Spleen (tissue), 11 donors: Measurements from ENCODE around the gene KCTD10. TPM values are rescaled to one million over a fixed set of nuclear protein-coding genes. Genes with fewer than 3 reads are reported as not detected.
A peak's percentile ranks its signal among the peaks of the same experiment; 100 is the strongest.

Experiments used
- DNase-seq: peaks from one replicate; pipeline ENCODE4 v3.0.0-alpha.2; 2020
- H3K27ac ChIP-seq, 8 donors: fragments of 200-600 bp; sonication (generic) in 7 of 8; 1 replicate in 4 of 8; 2 replicates in 4 of 8; pipeline versions ENCODE4 v1.5.0 to v1.8.0; 2016 to 2021; ENCODE audit warnings: inconsistent platforms in 4 of 8, mild to moderate bottlenecking in 4 of 8, moderate library complexity in 1 of 8
- H3K27me3 ChIP-seq, 7 donors: fragments of 200-600 bp; sonication (generic) in 6 of 7; replicated peaks in 1 of 7; 1 replicate in 4 of 7; 2 replicates in 3 of 7; pipeline versions ENCODE4 v1.5.0 to v1.8.0; 2016 to 2021; ENCODE audit warnings: inconsistent platforms in 3 of 7, mild to moderate bottlenecking in 1 of 7
- H3K36me3 ChIP-seq, 6 donors: fragments of 200-600 bp; sonication (generic) in 5 of 6; 1 replicate in 4 of 6; 2 replicates in 2 of 6; pipeline versions ENCODE4 v1.5.0 to v1.8.0; 2016 to 2021; ENCODE audit warnings: inconsistent platforms in 2 of 6
- H3K4me1 ChIP-seq, 6 donors: fragments of 200-600 bp; sonication (generic) in 5 of 6; 1 replicate in 3 of 6; 2 replicates in 3 of 6; pipeline versions ENCODE4 v1.5.0 to v1.8.0; 2016 to 2021; ENCODE audit warnings: inconsistent platforms in 3 of 6
- H3K4me3 ChIP-seq, 8 donors: fragments of 200-600 bp; sonication (generic) in 7 of 8; 1 replicate in 4 of 8; 2 replicates in 4 of 8; pipeline versions ENCODE4 v1.5.0 to v1.8.0; 2016 to 2021; ENCODE audit warnings: inconsistent platforms in 4 of 8, mild to moderate bottlenecking in 4 of 8, moderate library complexity in 2 of 8
- H3K9me3 ChIP-seq, 8 donors: fragments of 200-600 bp; sonication (generic) in 7 of 8; 1 replicate in 4 of 8; 2 replicates in 4 of 8; pipeline versions ENCODE4 v1.5.0 to v1.8.0; 2016 to 2021; ENCODE audit warnings: inconsistent platforms in 4 of 8
- CTCF ChIP-seq, 11 experiments: fragments of 200-600 bp in 7 of 11; fragments of 450-650 bp in 4 of 11; sonication (generic) in 4 of 11; IDR thresholded peaks in 8 of 11; conservative IDR thresholded peaks in 3 of 11; 1 replicate in 7 of 11; 2 replicates in 4 of 11; pipeline versions ENCODE4 v1.4.0 to v1.8.0; 2016 to 2021; ENCODE audit warnings: antibody characterized with exemption in 11 of 11, inconsistent platforms in 4 of 11, mild to moderate bottlenecking in 1 of 11
- POLR2A ChIP-seq, 3 donors: fragments of 450-650 bp; IDR thresholded peaks; one replicate each; pipeline ENCODE4 v1.5.1; 2017; ENCODE audit warnings: antibody characterized with exemption in 3 of 3, mild to moderate bottlenecking in 1 of 3
- POLR2AphosphoS5 ChIP-seq, 3 donors: sonication (generic); formaldehyde crosslinking; IDR thresholded peaks; one replicate each; pipeline ENCODE4 v1.5.1; 2017; ENCODE audit warnings: antibody characterized with exemption in 3 of 3
- WGBS, 5 donors: extraction: QIAGEN DNeasy Blood & Tissue Kit in 3 of 5; methylation state at CpG; one replicate each; pipeline versions ENCODE4 v1.1.5 to v1.1.7; 2013 to 2018; 5-methylcytosine and 5-hydroxymethylcytosine counted together
- intact Hi-C: fragments of 100-400 bp; cut with DNase I; formaldehyde crosslinking; loops from one replicate; pipeline ENCODE4 v1.15.0; 2023; ENCODE audit warnings: low total_unique reads
- polyA plus RNA-seq, 3 donors: library from polyadenylated mRNA; stranded (reverse); fragments of 200-250 nt; gene quantifications; one replicate each; pipeline ENCODE4 v1.2.1, GENCODE V29; 2013
- total RNA-seq, 7 donors: library from RNA; depleted of rRNA in 3 of 7; stranded (reverse); fragments of >200 nt in 3 of 7; fragmentation: NEBNext Ultra II Directional in 4 of 7; extraction: Animal tissue kit (Norgen Biotek cat#: 25700) in 4 of 7; gene quantifications; one replicate each; pipeline versions ENCODE4 v1.1.0 to v1.2.1, GENCODE V29; 2016 to 2021
- donor health status: healthy with polysubstance abuse.
- donor health status: DM: no; HTN: no; CAD: no; lungs with moderate emphysema.
- donor health status: DM: no; HTN: no; CAD: no.
- donor health status: Bipolar disorder and iron deficiency.
- donor health status: healthy.
- donor health status: DM: no; HTN: no; CAD: no.
- donor health status: DM: yes; HTN: yes; CAD: no.

KCTD10 gene
- total and polyA plus RNA-seq, 10 donors = 10.4 to 72.5 (median 48.1) TPM

- H3K27me3 ChIP-seq = no peaks in the 10 kb centered on the region
- no peak overlapping the region for H3K4me3 ChIP-seq
- no peaks in the 10 kb centered on the region for H3K4me1 ChIP-seq
- peaks cover 0 to 100% (median 91%) of the 10 kb centered on the region in 6 donors for H3K36me3 ChIP-seq
- TF ChIP-seq CTCF (IDR thresholded peaks at IDR 0.05 in 8 of 11, conservative IDR thresholded peaks at IDR 0.05 in 3 of 11) = no peak
- TF ChIP-seq POLR2AphosphoS5 (IDR thresholded peaks at IDR 0.05) = no peak
- no peak for TF ChIP-seq POLR2A (IDR thresholded peaks at IDR 0.05)
- intact Hi-C loops = no loop called here
- WGBS, 5 donors = 61 to 88% (median 75%) methylated on average over 1 of the region's 1 CpG
- no peak for DNase-seq
- H3K9me3 ChIP-seq = no peaks in the 10 kb centered on the region
- H3K27ac ChIP-seq = no peak overlapping the region
Observed at GRCh38 chr12:109512608-109513007, 35.5 kb upstream of the KCTD10 start.

DNA sequence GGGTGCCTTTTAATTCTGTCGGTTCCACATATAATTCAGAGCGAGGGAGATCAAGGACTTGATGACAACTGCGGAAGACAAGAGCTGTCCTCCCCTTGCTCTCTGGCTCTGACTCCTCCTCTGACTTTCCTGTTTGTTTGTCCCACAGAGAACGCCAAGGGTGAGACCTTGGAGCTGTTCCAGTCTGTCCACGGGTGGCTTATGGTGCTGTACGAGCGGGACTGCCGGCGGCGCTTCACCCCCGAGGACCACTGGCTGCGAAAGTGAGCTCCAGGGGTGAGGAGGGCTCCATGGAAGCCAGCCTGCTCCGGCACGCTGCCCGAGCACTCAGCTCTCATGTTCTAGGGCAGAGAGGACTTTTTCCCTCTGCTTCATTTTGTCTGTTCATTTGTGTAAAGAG, 33.1 kb upstream of the KCTD10 start:
- no peak overlapping the region for H3K4me3 ChIP-seq
- no peak for DNase-seq
- H3K27me3 ChIP-seq = no peaks in the 10 kb centered on the region
- peaks cover under 1 to 100% (median 91%) of the 10 kb centered on the region in 6 donors for H3K36me3 ChIP-seq
- H3K9me3 ChIP-seq = no peaks in the 10 kb centered on the region
- intact Hi-C loops = no loop called here
- peak overlapping the region in 5 of 8 donors; percentile 24 to 51 (median 47) for H3K27ac ChIP-seq
- peak; percentile 39 to 58 (median 51) for TF ChIP-seq POLR2AphosphoS5 (IDR thresholded peaks at IDR 0.05)
- no peak for TF ChIP-seq POLR2A (IDR thresholded peaks at IDR 0.05)
- TF ChIP-seq CTCF (IDR thresholded peaks at IDR 0.05 in 8 of 11, conservative IDR thresholded peaks at IDR 0.05 in 3 of 11) = no peak
- 63 to 95% (median 82%) methylated on average over 15 of the region's 15 CpGs for WGBS, 5 donors
- H3K4me1 ChIP-seq = no peaks in the 10 kb centered on the region

DNA sequence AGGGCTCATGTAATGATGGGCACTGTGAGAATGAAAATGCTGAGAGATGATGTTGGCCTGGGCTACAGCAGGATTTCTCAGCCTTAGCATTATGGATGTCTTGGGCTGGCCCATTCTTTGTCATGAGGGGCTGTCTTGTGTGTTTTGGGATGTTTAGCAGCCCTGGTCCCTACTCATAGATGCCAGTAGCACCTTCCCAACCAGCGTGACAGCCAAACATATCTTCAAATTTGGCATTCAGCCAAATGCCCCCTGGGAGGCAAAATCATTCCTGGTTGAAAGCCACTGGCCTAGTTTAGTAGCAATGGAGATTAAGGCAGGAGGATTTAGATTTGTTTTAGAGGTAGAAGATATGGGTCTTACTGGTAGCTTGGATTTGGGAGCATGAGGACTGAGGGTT, 27.0 kb upstream of the KCTD10 start:
- Histone ChIP-seq H3K27me3 (no peaks in the 10 kb centered on the region), H3K4me1 (no peaks in the 10 kb centered on the region), H3K36me3 (peaks cover 11 to 100% (median 97%) of the 10 kb centered on the region in 6 donors), H3K9me3 (no peaks in the 10 kb centered on the region), H3K27ac (no peak overlapping the region), H3K4me3 (no peak overlapping the region)
- 70 to 100% (median 79%) methylated on average over 1 of the region's 1 CpG for WGBS, 5 donors
- TF ChIP-seq CTCF (IDR thresholded peaks at IDR 0.05 in 8 of 11, conservative IDR thresholded peaks at IDR 0.05 in 3 of 11) = no peak
- TF ChIP-seq POLR2AphosphoS5 (IDR thresholded peaks at IDR 0.05) = no peak
- no peak for TF ChIP-seq POLR2A (IDR thresholded peaks at IDR 0.05)
- no peak for DNase-seq
- intact Hi-C loops = no loop called here

GRCh38 chr12:109503611-109504010, 26.5 kb upstream of the KCTD10 start:
- 72 to 96% (median 77%) methylated on average over 3 of the region's 3 CpGs for WGBS, 5 donors
- TF ChIP-seq POLR2A (IDR thresholded peaks at IDR 0.05) (no peak), POLR2AphosphoS5 (IDR thresholded peaks at IDR 0.05) (no peak), CTCF (IDR thresholded peaks at IDR 0.05 in 8 of 11, conservative IDR thresholded peaks at IDR 0.05 in 3 of 11) (no peak)
- Histone ChIP-seq H3K36me3 (peaks cover 11 to 100% (median 100%) of the 10 kb centered on the region in 6 donors), H3K9me3 (no peaks in the 10 kb centered on the region), H3K27me3 (no peaks in the 10 kb centered on the region), H3K4me3 (no peak overlapping the region), H3K4me1 (no peaks in the 10 kb centered on the region), H3K27ac (no peak overlapping the region)
- no peak for DNase-seq
- intact Hi-C loops = no loop called here
